Loucy (cell line): Measurements from ENCODE around the gene KIAA0319L.

Source experiments
- CTCF ChIP-seq: fragments of 200-600 bp; sonication (generic); conservative IDR thresholded peaks from 2 replicates; pipeline ENCODE4 v1.5.1; 2014; ENCODE audit warnings: mild to moderate bottlenecking, antibody characterized with exemption, low read length
- EZH2phosphoT487 ChIP-seq: fragments of 200-600 bp; IDR thresholded peaks from 2 replicates; pipeline ENCODE4 v1.6.1; 2018; ENCODE audit warnings: antibody characterized with exemption, mild to moderate bottlenecking, moderate library complexity, borderline replicate concordance

- no peak for TF ChIP-seq CTCF
- no peak for TF ChIP-seq EZH2phosphoT487
These were observed 17.6 kb upstream of the KIAA0319L start for GRCh38 chr1:35574655-35575415.
